Keratinocyte (primary cell): ENCODE results near the gene GCC2. TPM values are rescaled to one million over a fixed set of nuclear protein-coding genes. Genes with fewer than 3 reads are reported as not detected.
A peak's percentile ranks its signal among the peaks of the same experiment; 100 is the strongest.

ENCODE experiments used
- DNase-seq: peaks from one replicate; pipeline ENCODE4 v3.0.0-alpha.2; 2011; ENCODE audit warnings: low read depth, missing footprints, low spot score
- FAIRE-seq: peaks from 2 replicates; lab custom pipeline; 2011; peaks lifted over from hg19 to GRCh38; lab: Jason Lieb, UNC
- H2AFZ ChIP-seq: 2 replicates; pipeline ENCODE4 v1.6.0; 2012; ENCODE audit warnings: low read length, control low read depth, inconsistent platforms; ENCODE audit not compliant: control insufficient read depth
- H3K27ac ChIP-seq: 2 replicates; pipeline ENCODE4 v1.5.1; 2011; ENCODE audit warnings: low read length; ENCODE audit not compliant: control insufficient read depth, insufficient read depth
- H3K27me3 ChIP-seq: 3 replicates; pipeline ENCODE4 v1.6.0; 2011; ENCODE audit warnings: low read length; ENCODE audit not compliant: control insufficient read depth, insufficient read depth; ENCODE audit errors: extremely low read depth
- H3K36me3 ChIP-seq, 2 experiments: 2 replicates in 1 of 2; 3 replicates in 1 of 2; pipeline ENCODE4 v1.5.1; 2011; ENCODE audit warnings: low read length in 2 of 2, mild to moderate bottlenecking in 1 of 2; ENCODE audit not compliant: control insufficient read depth in 2 of 2, insufficient read depth in 2 of 2; ENCODE audit errors: extremely low read depth in 1 of 2
- H3K4me1 ChIP-seq: 3 replicates; pipeline ENCODE4 v1.5.1; 2011; ENCODE audit warnings: low read length; ENCODE audit not compliant: control insufficient read depth, insufficient read depth; ENCODE audit errors: extremely low read depth
- H3K4me2 ChIP-seq: 3 replicates; pipeline ENCODE4 v1.6.0; 2011; ENCODE audit warnings: low read depth, low read length; ENCODE audit not compliant: control insufficient read depth, insufficient read depth; ENCODE audit errors: extremely low read depth
- H3K4me3 ChIP-seq, 3 experiments: fragments of 200-600 bp in 1 of 3; sonication (generic) in 1 of 3; 2 replicates in 2 of 3; 3 replicates in 1 of 3; pipeline ENCODE4 v1.5.1; 2011 to 2016; ENCODE audit warnings: low read length in 3 of 3, mild to moderate bottlenecking in 3 of 3, control low read depth in 2 of 3, inconsistent platforms in 1 of 3, low read depth in 1 of 3, mixed read lengths in 1 of 3, mixed run types in 1 of 3, moderate library complexity in 1 of 3; ENCODE audit not compliant: control insufficient read depth in 2 of 3, insufficient read depth in 2 of 3; ENCODE audit errors: extremely low read depth in 1 of 3
- H3K79me2 ChIP-seq: 2 replicates; pipeline ENCODE4 v1.6.0; 2012; ENCODE audit warnings: low read length; ENCODE audit not compliant: control insufficient read depth, insufficient read depth
- H3K9ac ChIP-seq: 3 replicates; pipeline ENCODE4 v1.6.0; 2011; ENCODE audit warnings: low read length; ENCODE audit not compliant: control insufficient read depth, insufficient read depth; ENCODE audit errors: extremely low read depth
- H3K9me1 ChIP-seq: 3 replicates; pipeline ENCODE4 v1.6.0; 2011; ENCODE audit warnings: low read length; ENCODE audit not compliant: control insufficient read depth, insufficient read depth; ENCODE audit errors: extremely low read depth
- H3K9me3 ChIP-seq: 2 replicates; pipeline ENCODE4 v1.5.1; 2012; ENCODE audit warnings: low read depth, low read length; ENCODE audit not compliant: control insufficient read depth
- H4K20me1 ChIP-seq: 3 replicates; pipeline ENCODE4 v1.6.0; 2011; ENCODE audit warnings: low read length; ENCODE audit not compliant: control insufficient read depth, insufficient read depth; ENCODE audit errors: extremely low read depth
- EZH2 ChIP-seq: IDR thresholded peaks from one replicate; pipeline ENCODE4 v1.6.1; 2012; ENCODE audit warnings: inconsistent platforms, mild to moderate bottlenecking, low read length, moderate library complexity
- dilution Hi-C: fragments of 300-500 bp; cut with MboI; formaldehyde crosslinking; loops from one replicate; pipeline ENCODE4 v1.7.0; 2020; ENCODE audit warnings: low sequenced_read_pairs; ENCODE audit not compliant: extremely low pct_ligation_motif_present
- polyA plus RNA-seq, 5 experiments: library from polyadenylated mRNA; depleted of rRNA in 3 of 5; stranded (reverse) in 3 of 5; stranded (forward) in 1 of 5; unstranded in 1 of 5; fragments of >200 nt; gene quantifications; 1 replicate in 1 of 5; 2 replicates in 3 of 5; 3 replicates in 1 of 5; pipeline versions ENCODE4 v1.2.1 to v1.2.3, GENCODE V29; 2011 to 2012; ENCODE audit warnings: missing spikeins in 2 of 5, low read depth in 1 of 5, low replicate concordance in 1 of 5
- TF ChIP-seq, protein P1 (sequence below), 3 experiments: IDR thresholded peaks in 1 of 3; conservative IDR thresholded peaks in 1 of 3; optimal IDR thresholded peaks in 1 of 3; 2 replicates in 2 of 3; 3 replicates in 1 of 3; pipeline versions ENCODE3 to v1.5.1; 2011; ENCODE audit warnings: low read length in 3 of 3, mild to moderate bottlenecking in 3 of 3, moderate library complexity in 2 of 3, control low read depth in 1 of 3, inconsistent platforms in 1 of 3; ENCODE audit not compliant: insufficient read depth in 2 of 3; ENCODE audit errors: extremely low read depth in 1 of 3

The GCC2 gene
- polyA plus RNA-seq, 1 donor (not counting 4 experiments of a cell fraction or from before 2014, with no cell fraction given) = 8.4 TPM

DNA sequence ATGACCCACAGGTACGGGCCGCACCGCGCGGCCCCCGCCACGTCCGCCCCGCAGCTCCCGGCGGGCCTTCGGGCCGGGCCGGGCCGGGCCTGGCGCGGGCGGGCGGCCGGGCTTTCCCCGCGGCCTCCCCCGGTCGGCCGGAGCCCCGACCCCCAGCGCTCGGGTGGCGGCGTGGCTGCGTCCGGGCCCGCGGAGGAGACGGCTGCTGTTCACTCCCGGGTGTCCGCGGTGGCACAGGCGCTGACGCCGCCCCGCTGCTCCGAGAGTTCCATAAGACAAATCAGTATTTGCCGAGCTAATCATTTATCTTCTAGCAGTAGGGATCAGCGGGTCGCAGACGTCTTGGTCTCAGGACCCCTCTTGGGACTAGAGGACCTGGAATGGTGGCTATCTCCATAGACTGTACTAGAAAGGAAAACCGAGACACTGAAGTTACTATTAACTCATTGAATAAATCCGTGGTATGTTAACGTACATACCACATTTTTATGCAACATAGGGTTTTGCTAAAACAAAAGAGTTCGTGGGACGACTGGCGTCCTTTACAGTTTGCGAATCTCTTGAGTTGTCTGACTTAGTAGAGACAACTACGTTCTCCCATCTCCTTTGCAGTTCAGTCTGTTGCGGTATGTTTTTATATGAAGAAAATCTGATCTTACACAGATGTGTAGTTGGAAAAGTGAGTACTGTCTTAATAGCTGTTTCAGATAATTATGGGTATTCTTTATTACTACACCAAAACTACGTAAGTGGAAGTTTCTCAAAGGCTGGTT lies 85.8 kb downstream of the GCC2 start:
- H3K9me3 ChIP-seq = no peaks in the 10 kb centered on the region
- no peaks in the 10 kb centered on the region for H4K20me1 ChIP-seq
- DNase-seq (no peak), FAIRE-seq (no peak)
- H3K9ac ChIP-seq = peak overlapping the region; percentile 88
- peak overlapping the region; percentile 90 for H3K4me2 ChIP-seq
- H3K4me1 ChIP-seq = peaks cover 34% of the 10 kb centered on the region
- TF ChIP-seq, protein P1, sequence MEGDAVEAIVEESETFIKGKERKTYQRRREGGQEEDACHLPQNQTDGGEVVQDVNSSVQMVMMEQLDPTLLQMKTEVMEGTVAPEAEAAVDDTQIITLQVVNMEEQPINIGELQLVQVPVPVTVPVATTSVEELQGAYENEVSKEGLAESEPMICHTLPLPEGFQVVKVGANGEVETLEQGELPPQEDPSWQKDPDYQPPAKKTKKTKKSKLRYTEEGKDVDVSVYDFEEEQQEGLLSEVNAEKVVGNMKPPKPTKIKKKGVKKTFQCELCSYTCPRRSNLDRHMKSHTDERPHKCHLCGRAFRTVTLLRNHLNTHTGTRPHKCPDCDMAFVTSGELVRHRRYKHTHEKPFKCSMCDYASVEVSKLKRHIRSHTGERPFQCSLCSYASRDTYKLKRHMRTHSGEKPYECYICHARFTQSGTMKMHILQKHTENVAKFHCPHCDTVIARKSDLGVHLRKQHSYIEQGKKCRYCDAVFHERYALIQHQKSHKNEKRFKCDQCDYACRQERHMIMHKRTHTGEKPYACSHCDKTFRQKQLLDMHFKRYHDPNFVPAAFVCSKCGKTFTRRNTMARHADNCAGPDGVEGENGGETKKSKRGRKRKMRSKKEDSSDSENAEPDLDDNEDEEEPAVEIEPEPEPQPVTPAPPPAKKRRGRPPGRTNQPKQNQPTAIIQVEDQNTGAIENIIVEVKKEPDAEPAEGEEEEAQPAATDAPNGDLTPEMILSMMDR (optimal IDR thresholded peaks at IDR 0.05 in 1 of 3, IDR thresholded peaks at IDR 0.05 in 1 of 3, conservative IDR thresholded peaks at IDR 0.05 in 1 of 3; ENCODE audit: extremely low read depth in 1 of 3, insufficient read depth in 2 of 3, low read length in 3 of 3) = no peak
- no peaks in the 10 kb centered on the region for H3K9me1 ChIP-seq
- dilution Hi-C loops = no loop called here
- peak overlapping the region; percentile 38 for H2AFZ ChIP-seq
- peak overlapping the region; percentile 86 for H3K27ac ChIP-seq
- H3K79me2 ChIP-seq = peaks cover 51% of the 10 kb centered on the region
- no peaks in the 10 kb centered on the region for H3K27me3 ChIP-seq
- H3K4me3 ChIP-seq = peak overlapping the region; percentile 78 to 91 (median 89)
- no peaks in the 10 kb centered on the region for H3K36me3 ChIP-seq

DNA sequence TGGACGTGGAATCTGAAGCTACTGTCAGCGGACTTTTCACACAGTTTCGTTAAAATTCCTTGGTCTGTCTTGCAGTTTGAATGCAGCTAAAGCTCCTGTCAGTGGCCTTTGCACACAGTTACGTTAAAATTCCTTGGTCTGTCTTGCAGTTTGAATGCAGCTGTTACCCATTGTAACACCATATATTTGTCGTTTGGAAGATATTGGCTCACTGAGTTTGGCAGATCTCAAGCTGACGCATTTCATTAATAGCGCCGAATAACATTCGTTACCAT lies 86.3 kb downstream of the GCC2 start:
- no peaks in the 10 kb centered on the region for H3K9me3 ChIP-seq

More for the DNA sequence above, 86.3 kb downstream of the GCC2 start:
- Histone ChIP-seq H3K79me2 (peaks cover 54% of the 10 kb centered on the region), H3K4me2 (peak overlapping the region; percentile 90), H3K4me1 (peaks cover 34% of the 10 kb centered on the region), H3K9ac (peak overlapping the region; percentile 88), H3K36me3 (no peaks in the 10 kb centered on the region), H3K27me3 (no peaks in the 10 kb centered on the region), H3K27ac (peak overlapping the region; percentile 86), H2AFZ (no peak overlapping the region), H4K20me1 (no peaks in the 10 kb centered on the region), H3K9me1 (no peaks in the 10 kb centered on the region), H3K4me3 (peak overlapping the region; percentile 78 to 91 (median 89))
- TF ChIP-seq EZH2 = no peak
- TF ChIP-seq, protein P1 (optimal IDR thresholded peaks at IDR 0.05 in 1 of 3, IDR thresholded peaks at IDR 0.05 in 1 of 3, conservative IDR thresholded peaks at IDR 0.05 in 1 of 3; ENCODE audit: extremely low read depth in 1 of 3, insufficient read depth in 2 of 3, low read length in 3 of 3) = no peak
- dilution Hi-C loops = no loop called here
- DNase-seq (no peak), FAIRE-seq (peak; percentile 64)
